Measurements from ENCODE around the gene POLR2H.
A peak's percentile ranks its signal among the peaks of the same experiment; 100 is the strongest.

The POLR2H gene

GRCh38 chr3:184380185-184380626, 18.7 kb downstream of the POLR2H start:
- Histone ChIP-seq H3K9me3 (ENCODE audit: control insufficient read depth, insufficient read depth, low read length) (no peaks in the 10 kb centered on the region), H3K9ac (ENCODE audit: low read depth, low read length) (peak overlapping the region; percentile 53; the same call in 1 of the 2 replicates), H3K36me3 (ENCODE audit: insufficient read depth, low read length) (no peaks in the 10 kb centered on the region), H3K4me1 (ENCODE audit: insufficient read depth, low read length) (peaks cover 14% of the 10 kb centered on the region; the same call in 1 of the 2 replicates)

- Histone ChIP-seq H3K9me3 (ENCODE audit: control insufficient read depth, insufficient read depth, low read length) (no peaks in the 10 kb centered on the region), H3K9ac (ENCODE audit: low read depth, low read length) (peak overlapping the region; percentile 53; the same call in 1 of the 2 replicates), H3K4me1 (ENCODE audit: insufficient read depth, low read length) (peaks cover 14% of the 10 kb centered on the region; the same call in 1 of the 2 replicates), H3K36me3 (ENCODE audit: insufficient read depth, low read length) (no peaks in the 10 kb centered on the region)
Measured at GRCh38 chr3:184380627-184381260, 19.2 kb downstream of the POLR2H start.

DNA sequence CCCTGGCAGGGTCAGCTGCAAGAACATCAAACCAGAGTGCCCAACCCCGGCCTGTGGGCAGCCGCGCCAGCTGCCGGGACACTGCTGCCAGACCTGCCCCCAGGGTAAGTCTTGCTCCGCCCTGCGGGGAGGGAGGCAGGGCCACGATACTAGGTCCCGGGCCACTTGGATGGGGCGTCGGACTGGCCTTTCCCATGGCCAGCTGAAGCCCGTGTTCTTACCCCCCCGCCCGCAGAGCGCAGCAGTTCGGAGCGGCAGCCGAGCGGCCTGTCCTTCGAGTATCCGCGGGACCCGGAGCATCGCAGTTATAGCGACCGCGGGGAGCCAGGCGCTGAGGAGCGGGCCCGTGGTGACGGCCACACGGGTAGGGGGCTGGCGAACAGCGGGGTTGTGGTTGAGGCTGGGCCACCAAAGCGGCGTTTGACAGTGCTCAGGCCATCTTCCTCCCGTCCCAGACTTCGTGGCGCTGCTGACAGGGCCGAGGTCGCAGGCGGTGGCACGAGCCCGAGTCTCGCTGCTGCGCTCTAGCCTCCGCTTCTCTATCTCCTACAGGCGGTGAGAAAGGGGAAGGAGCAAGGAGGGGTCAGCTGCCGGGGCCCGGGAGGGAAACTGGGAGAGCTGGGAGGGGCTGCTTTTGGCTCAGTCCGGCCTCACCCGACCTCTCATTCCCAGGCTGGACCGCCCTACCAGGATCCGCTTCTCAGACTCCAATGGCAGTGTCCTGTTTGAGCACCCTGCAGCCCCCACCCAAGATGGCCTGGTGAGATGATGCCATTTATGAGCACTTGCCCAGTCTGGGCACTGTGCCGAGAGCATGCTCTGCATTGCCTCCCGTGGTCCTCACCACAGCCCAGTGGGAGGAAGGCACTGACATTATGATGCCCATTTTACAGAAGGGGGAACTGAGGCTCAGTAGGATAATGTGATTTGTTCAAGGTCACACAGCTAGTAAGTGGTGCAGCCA, 20.0 kb downstream of the POLR2H start:
- Histone ChIP-seq H3K36me3 (ENCODE audit: insufficient read depth, low read length) (no peaks in the 10 kb centered on the region), H3K9me3 (ENCODE audit: control insufficient read depth, insufficient read depth, low read length) (no peaks in the 10 kb centered on the region), H3K9ac (ENCODE audit: low read depth, low read length) (peak overlapping the region; percentile 53; the same call in 1 of the 2 replicates), H3K4me1 (ENCODE audit: insufficient read depth, low read length) (peaks cover 14% of the 10 kb centered on the region; the same call in 1 of the 2 replicates)

GRCh38 chr3:184382326-184383032, 21.0 kb downstream of the POLR2H start:
- H3K4me1 ChIP-seq (ENCODE audit: insufficient read depth, low read length), result peaks cover 14% of the 10 kb centered on the region; the same call in 1 of the 2 replicates
- H3K9ac ChIP-seq (ENCODE audit: low read depth, low read length), result no peak overlapping the region
- H3K9me3 ChIP-seq (ENCODE audit: control insufficient read depth, insufficient read depth, low read length), result no peaks in the 10 kb centered on the region
- no peaks in the 10 kb centered on the region for H3K36me3 ChIP-seq (ENCODE audit: insufficient read depth, low read length)

GRCh38 chr3:184383033-184383740, 21.7 kb downstream of the POLR2H start:
- Histone ChIP-seq H3K4me1 (ENCODE audit: insufficient read depth, low read length) (peaks cover 13% of the 10 kb centered on the region; the same call in 1 of the 2 replicates), H3K36me3 (ENCODE audit: insufficient read depth, low read length) (no peaks in the 10 kb centered on the region), H3K9ac (ENCODE audit: low read depth, low read length) (no peak overlapping the region), H3K9me3 (ENCODE audit: control insufficient read depth, insufficient read depth, low read length) (no peaks in the 10 kb centered on the region)

DNA sequence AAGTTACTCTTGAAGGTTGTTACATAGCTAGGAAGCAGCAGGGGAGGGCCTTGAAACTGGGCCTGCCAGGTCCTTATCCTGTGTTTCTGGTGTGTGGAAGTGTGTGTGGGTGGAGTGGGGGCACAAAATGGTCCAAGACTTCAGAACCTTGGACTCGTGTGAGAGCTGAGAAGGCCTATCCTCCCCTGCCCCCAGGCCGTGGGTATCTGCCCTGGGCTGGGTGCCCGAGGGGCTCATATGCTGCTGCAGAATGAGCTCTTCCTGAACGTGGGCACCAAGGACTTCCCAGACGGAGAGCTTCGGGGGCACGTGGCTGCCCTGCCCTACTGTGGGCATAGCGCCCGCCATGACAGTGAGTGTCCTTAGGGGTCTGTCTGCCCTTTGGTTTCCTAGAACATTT, 22.8 kb downstream of the POLR2H start:
- H3K9ac ChIP-seq (ENCODE audit: low read depth, low read length), result no peak overlapping the region

GRCh38 chr3:184384856-184385422, 23.4 kb downstream of the POLR2H start:
- no peaks in the 10 kb centered on the region for H3K9me3 ChIP-seq (ENCODE audit: control insufficient read depth, insufficient read depth, low read length)
- no peak overlapping the region for H3K9ac ChIP-seq (ENCODE audit: low read depth, low read length)
- no peaks in the 10 kb centered on the region for H3K36me3 ChIP-seq (ENCODE audit: insufficient read depth, low read length)
- no peaks in the 10 kb centered on the region for H3K4me1 ChIP-seq (ENCODE audit: insufficient read depth, low read length)

More for the DNA sequence above, 22.8 kb downstream of the POLR2H start:
- Histone ChIP-seq H3K4me1 (ENCODE audit: insufficient read depth, low read length) (peaks cover 1% of the 10 kb centered on the region; the same call in 1 of the 2 replicates), H3K9me3 (ENCODE audit: control insufficient read depth, insufficient read depth, low read length) (no peaks in the 10 kb centered on the region), H3K36me3 (ENCODE audit: insufficient read depth, low read length) (no peaks in the 10 kb centered on the region)

GRCh38 chr3:184386047-184386806, 24.7 kb downstream of the POLR2H start:
- no peaks in the 10 kb centered on the region for H3K4me1 ChIP-seq (ENCODE audit: insufficient read depth, low read length)
- no peak overlapping the region for H3K9ac ChIP-seq (ENCODE audit: low read depth, low read length)
- H3K9me3 ChIP-seq (ENCODE audit: control insufficient read depth, insufficient read depth, low read length), result no peaks in the 10 kb centered on the region
- H3K36me3 ChIP-seq (ENCODE audit: insufficient read depth, low read length), result no peaks in the 10 kb centered on the region

GRCh38 chr3:184387174-184387714, 25.7 kb downstream of the POLR2H start:
- Histone ChIP-seq H3K36me3 (ENCODE audit: insufficient read depth, low read length) (no peaks in the 10 kb centered on the region), H3K9ac (ENCODE audit: low read depth, low read length) (no peak overlapping the region), H3K9me3 (ENCODE audit: control insufficient read depth, insufficient read depth, low read length) (no peaks in the 10 kb centered on the region), H3K4me1 (ENCODE audit: insufficient read depth, low read length) (no peaks in the 10 kb centered on the region)

DNA sequence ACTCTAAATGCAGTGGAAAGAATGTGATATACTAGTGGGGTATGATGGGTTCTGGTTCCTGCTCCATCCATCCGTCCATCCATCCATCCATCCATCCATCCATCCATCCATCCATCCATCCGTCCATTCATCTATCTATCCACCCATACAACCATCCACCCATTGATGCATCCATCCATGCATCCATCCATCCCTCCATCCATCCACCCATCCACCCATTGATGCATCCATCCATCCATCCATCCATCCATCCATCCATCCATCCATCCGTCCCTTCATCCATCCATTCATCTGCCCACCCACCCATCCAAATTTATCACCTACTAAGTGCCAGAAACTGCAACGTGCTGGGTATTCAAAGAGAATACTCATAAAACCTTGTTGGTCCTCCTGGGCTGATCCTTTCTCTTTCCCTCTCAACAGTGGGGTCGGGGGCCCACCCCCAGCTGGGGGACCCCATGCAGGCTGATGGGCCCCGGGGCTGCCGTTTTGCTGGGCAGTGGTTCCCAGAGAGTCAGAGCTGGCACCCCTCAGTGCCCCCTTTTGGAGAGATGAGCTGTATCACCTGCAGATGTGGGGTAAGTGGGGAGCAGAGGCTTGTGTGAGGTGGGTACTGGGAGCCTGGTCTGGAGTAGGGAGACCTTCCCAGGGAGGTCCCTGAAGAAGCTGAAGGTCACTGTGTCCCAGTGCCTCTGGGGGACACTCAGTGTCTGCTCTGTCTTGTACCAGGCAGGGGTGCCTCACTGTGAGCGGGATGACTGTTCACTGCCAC, 26.8 kb downstream of the POLR2H start:
- H3K4me1 ChIP-seq (ENCODE audit: insufficient read depth, low read length), result no peaks in the 10 kb centered on the region
- no peak overlapping the region for H3K9ac ChIP-seq (ENCODE audit: low read depth, low read length)
- no peaks in the 10 kb centered on the region for H3K36me3 ChIP-seq (ENCODE audit: insufficient read depth, low read length)
- H3K9me3 ChIP-seq (ENCODE audit: control insufficient read depth, insufficient read depth, low read length), result no peaks in the 10 kb centered on the region

DNA sequence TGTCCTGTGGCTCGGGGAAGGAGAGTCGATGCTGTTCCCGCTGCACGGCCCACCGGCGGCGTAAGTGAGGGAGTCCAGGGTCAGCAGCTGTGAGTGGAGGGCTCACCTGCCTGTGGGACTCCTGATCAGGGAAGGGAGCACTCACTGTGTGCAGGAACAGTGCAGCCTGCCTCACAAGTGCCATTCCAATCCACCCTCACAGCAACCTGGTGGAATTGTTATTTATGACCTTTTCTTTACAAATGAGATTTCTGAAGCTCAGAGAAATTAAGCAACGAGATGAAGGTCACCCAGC, 27.4 kb downstream of the POLR2H start:
- Histone ChIP-seq H3K9ac (ENCODE audit: low read depth, low read length) (no peak overlapping the region), H3K36me3 (ENCODE audit: insufficient read depth, low read length) (no peaks in the 10 kb centered on the region), H3K9me3 (ENCODE audit: control insufficient read depth, insufficient read depth, low read length) (no peaks in the 10 kb centered on the region), H3K4me1 (ENCODE audit: insufficient read depth, low read length) (no peaks in the 10 kb centered on the region)

DNA sequence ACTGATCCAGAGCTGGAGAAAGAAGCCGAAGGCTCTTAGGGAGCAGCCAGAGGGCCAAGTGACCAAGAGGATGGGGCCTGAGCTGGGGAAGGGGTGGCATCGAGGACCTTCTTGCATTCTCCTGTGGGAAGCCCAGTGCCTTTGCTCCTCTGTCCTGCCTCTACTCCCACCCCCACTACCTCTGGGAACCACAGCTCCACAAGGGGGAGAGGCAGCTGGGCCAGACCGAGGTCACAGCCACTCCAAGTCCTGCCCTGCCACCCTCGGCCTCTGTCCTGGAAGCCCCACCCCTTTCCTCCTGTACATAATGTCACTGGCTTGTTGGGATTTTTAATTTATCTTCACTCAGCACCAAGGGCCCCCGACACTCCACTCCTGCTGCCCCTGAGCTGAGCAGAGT, 27.9 kb downstream of the POLR2H start:
- H3K9ac ChIP-seq (ENCODE audit: low read depth, low read length), result no peak overlapping the region
- no peaks in the 10 kb centered on the region for H3K4me1 ChIP-seq (ENCODE audit: insufficient read depth, low read length)
- H3K36me3 ChIP-seq (ENCODE audit: insufficient read depth, low read length), result no peaks in the 10 kb centered on the region
- no peaks in the 10 kb centered on the region for H3K9me3 ChIP-seq (ENCODE audit: control insufficient read depth, insufficient read depth, low read length)

All from ES-I3 (cell line).